Body of pancreas (tissue), 4 donors: Measurements from ENCODE around the gene ACTR1A. TPM values are rescaled to one million over a fixed set of nuclear protein-coding genes. Genes with fewer than 3 reads are reported as not detected.
A peak's percentile ranks its signal among the peaks of the same experiment; 100 is the strongest.

Experiments
- ATAC-seq: fragments of 150-250 bp; one replicate; pipeline ENCODE4 v1.9.1; 2016
- DNase-seq, 4 donors: peaks; one replicate each; pipeline ENCODE4 v3.0.0-alpha.2; 2019
- H3K27ac ChIP-seq, 4 donors: fragments of 200-600 bp; sonication (generic); 1 replicate in 3 of 4; 2 replicates in 1 of 4; pipeline versions ENCODE4 v1.5.1 to v1.6.1; 2016 to 2019; ENCODE audit warnings: mild to moderate bottlenecking in 1 of 4, mixed read lengths in 1 of 4, moderate library complexity in 1 of 4
- H3K27me3 ChIP-seq, 2 donors: fragments of 200-600 bp; sonication (generic); one replicate each; pipeline ENCODE4 v1.6.0; 2016; ENCODE audit warnings: mild to moderate bottlenecking in 1 of 2
- H3K36me3 ChIP-seq, 2 donors: fragments of 200-600 bp; sonication (generic); replicated peaks in 1 of 2; 2 replicates each; pipeline ENCODE4 v1.5.1; 2016; ENCODE audit warnings: low read depth in 2 of 2; ENCODE audit not compliant: insufficient read depth in 1 of 2
- H3K4me1 ChIP-seq: fragments of 200-600 bp; sonication (generic); one replicate; pipeline ENCODE4 v1.6.0; 2016
- H3K4me3 ChIP-seq, 2 donors: fragments of 200-600 bp; sonication (generic); 1 replicate in 1 of 2; 2 replicates in 1 of 2; pipeline ENCODE4 v1.5.1; 2016 to 2019
- H3K9me3 ChIP-seq, 3 donors: fragments of 200-600 bp; sonication (generic); 1 replicate in 2 of 3; 2 replicates in 1 of 3; pipeline ENCODE4 v1.5.1; 2016
- CTCF ChIP-seq, 7 experiments: fragments of 450-650 bp in 4 of 7; fragments of 200-600 bp in 3 of 7; sonication (generic) in 3 of 7; IDR thresholded peaks; one replicate each; pipeline ENCODE4 v1.5.1; 2016 to 2019; ENCODE audit warnings: antibody characterized with exemption in 7 of 7
- POLR2A ChIP-seq, 3 donors: fragments of 450-650 bp; IDR thresholded peaks; one replicate each; pipeline ENCODE4 v1.6.1; 2016; ENCODE audit warnings: antibody characterized with exemption in 3 of 3, mild to moderate bottlenecking in 2 of 3
- WGBS, 2 donors: methylation state at CpG; one replicate each; pipeline ENCODE4 v1.1.5; 2017; 5-methylcytosine and 5-hydroxymethylcytosine counted together
- intact Hi-C: fragments of 100-400 bp; cut with DNase I; formaldehyde crosslinking; loops from one replicate; pipeline ENCODE4 v1.15.1; 2023
- total RNA-seq, 2 donors: library from RNA; depleted of rRNA; stranded (reverse); fragments of >200 nt; gene quantifications; one replicate each; pipeline ENCODE4 v1.1.0, GENCODE V29; 2016

Gene ACTR1A
- total RNA-seq, 2 donors from 2014 or later: 35.5 to 55.0 TPM

DNA sequence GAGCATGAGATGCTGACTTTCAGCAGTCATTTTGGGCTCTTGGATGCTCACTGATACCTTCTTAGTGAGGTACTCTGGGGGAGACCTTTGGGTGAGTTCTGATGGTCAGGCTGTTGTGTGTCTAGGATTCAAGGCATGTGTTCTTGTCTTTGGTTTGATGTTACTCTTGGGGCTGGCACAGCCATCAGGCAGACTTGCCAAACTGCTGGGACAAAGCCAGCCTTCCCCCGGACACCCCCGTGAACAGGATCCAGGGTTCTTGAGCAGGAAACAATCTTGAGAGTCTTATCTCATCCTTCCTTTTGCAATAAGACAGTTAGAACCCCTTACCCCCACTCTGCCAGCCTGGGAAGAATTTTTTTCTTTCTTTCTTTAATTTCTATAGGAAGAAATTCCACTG is 43.5 kb upstream of the ACTR1A start:
- TF ChIP-seq CTCF (IDR thresholded peaks at IDR 0.05) (no peak), POLR2A (IDR thresholded peaks at IDR 0.05) (no peak)
- H3K4me1 ChIP-seq: no peaks in the 10 kb centered on the region
- WGBS, 2 donors: 53 to 67% methylated on average over 2 of the region's 2 CpGs
- DNase-seq: no peak
- intact Hi-C loops: no loop called here
- H3K4me3 ChIP-seq: no peak overlapping the region
- no peaks in the 10 kb centered on the region for H3K36me3 ChIP-seq
- H3K9me3 ChIP-seq: no peaks in the 10 kb centered on the region
- ATAC-seq: no peak
- no peak overlapping the region for H3K27ac ChIP-seq
- no peaks in the 10 kb centered on the region for H3K27me3 ChIP-seq

- TF ChIP-seq POLR2A (IDR thresholded peaks at IDR 0.05): no peak
- no peak for TF ChIP-seq CTCF (IDR thresholded peaks at IDR 0.05)
- 92 to 94% methylated on average over 7 of the region's 7 CpGs for WGBS, 2 donors
- intact Hi-C loops: no loop called here
These were observed 42.9 kb upstream of the ACTR1A start for GRCh38 chr10:102545265-102545871.

GRCh38 chr10:102542800-102543418 is 40.4 kb upstream of the ACTR1A start:
- DNase-seq: no peak
- H3K27ac ChIP-seq: no peak overlapping the region
- no peak for TF ChIP-seq CTCF (IDR thresholded peaks at IDR 0.05)
- TF ChIP-seq POLR2A (IDR thresholded peaks at IDR 0.05): no peak
- H3K4me1 ChIP-seq: no peaks in the 10 kb centered on the region
- ATAC-seq: no peak
- H3K36me3 ChIP-seq: no peaks in the 10 kb centered on the region
- no peak overlapping the region for H3K4me3 ChIP-seq
- 87 to 93% methylated on average over 8 of the region's 8 CpGs for WGBS, 2 donors
- no peaks in the 10 kb centered on the region for H3K9me3 ChIP-seq
- H3K27me3 ChIP-seq: no peaks in the 10 kb centered on the region
- intact Hi-C loops: no loop called here

More at GRCh38 chr10:102545265-102545871, 42.9 kb upstream of the ACTR1A start:
- no peak for DNase-seq
- Histone ChIP-seq H3K27me3 (no peaks in the 10 kb centered on the region), H3K4me1 (no peaks in the 10 kb centered on the region), H3K9me3 (no peaks in the 10 kb centered on the region), H3K4me3 (no peak overlapping the region), H3K27ac (no peak overlapping the region), H3K36me3 (no peaks in the 10 kb centered on the region)
- no peak for ATAC-seq

DNA sequence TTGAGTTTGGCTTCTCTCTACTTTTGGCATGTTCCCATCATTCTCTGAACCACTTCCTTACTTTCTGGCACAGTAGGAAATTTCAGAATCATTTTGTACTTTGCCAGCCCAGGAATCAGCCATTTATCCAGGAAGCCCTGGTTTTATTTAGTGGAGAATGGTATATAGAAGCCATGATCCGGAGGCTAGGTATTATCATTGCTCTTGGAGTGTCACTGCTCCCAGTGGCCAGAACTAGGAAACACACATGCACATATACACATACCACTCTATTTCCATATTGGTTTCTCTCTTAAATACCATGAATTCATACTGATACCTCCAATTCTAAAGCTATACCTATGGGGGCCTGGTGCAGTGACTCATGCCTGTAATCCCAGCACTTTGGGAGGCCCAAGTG is 37.5 kb upstream of the ACTR1A start:
- WGBS, 2 donors: 83 to 92% methylated on average over 1 of the region's 1 CpG
- intact Hi-C loops: no loop called here
- no peaks in the 10 kb centered on the region for H3K36me3 ChIP-seq
- no peaks in the 10 kb centered on the region for H3K9me3 ChIP-seq
- ATAC-seq (peak; percentile 33), DNase-seq (no peak)
- no peak overlapping the region for H3K27ac ChIP-seq
- no peak overlapping the region for H3K4me3 ChIP-seq
- H3K27me3 ChIP-seq: no peaks in the 10 kb centered on the region
- TF ChIP-seq POLR2A (IDR thresholded peaks at IDR 0.05) (no peak), CTCF (IDR thresholded peaks at IDR 0.05) (peak in 2 of 7 experiments; percentile 15 to 18)
- H3K4me1 ChIP-seq: no peaks in the 10 kb centered on the region

DNA sequence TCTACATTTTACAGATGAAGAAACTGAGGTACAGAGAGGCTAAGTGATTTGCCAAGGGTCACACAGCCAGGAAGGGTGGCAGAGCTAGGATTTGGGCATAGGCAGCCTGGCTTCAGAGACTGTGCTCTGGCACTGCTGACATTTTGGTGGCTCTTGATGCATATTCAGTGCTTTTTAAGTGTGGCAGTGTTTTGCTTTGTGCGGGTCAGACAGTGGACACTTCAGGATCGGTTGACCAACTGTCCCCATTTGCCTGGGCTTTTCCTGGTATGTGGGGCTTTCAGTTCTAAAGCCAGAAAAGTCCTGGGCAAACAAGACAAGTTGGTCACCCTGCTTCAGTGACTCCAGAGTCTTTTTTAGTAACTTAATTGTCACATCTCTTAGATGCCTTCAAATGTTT is 36.3 kb upstream of the ACTR1A start:
- Histone ChIP-seq H3K9me3 (no peaks in the 10 kb centered on the region), H3K27me3 (no peaks in the 10 kb centered on the region), H3K4me1 (no peaks in the 10 kb centered on the region), H3K36me3 (no peaks in the 10 kb centered on the region), H3K27ac (no peak overlapping the region), H3K4me3 (no peak overlapping the region)
- TF ChIP-seq CTCF (IDR thresholded peaks at IDR 0.05) (no peak), POLR2A (IDR thresholded peaks at IDR 0.05) (no peak)
- DNase-seq (no peak), ATAC-seq (no peak)
- intact Hi-C loops: no loop called here
- WGBS, 2 donors: 75 to 83% methylated on average over 2 of the region's 2 CpGs
